Neural crest cell (in vitro differentiated cells): Measurements from ENCODE around the gene MAP2K6. TPM values are rescaled to one million over a fixed set of nuclear protein-coding genes. Genes with fewer than 3 reads are reported as not detected.

Source experiments
- DNase-seq: peaks from one replicate; pipeline ENCODE4 v3.0.0; 2021; ENCODE audit warnings: low read depth, mixed read lengths, low spot score
- H3K27ac Mint-ChIP-seq: one replicate; pipeline ENCODE4 v1.8.0; 2021; ENCODE audit warnings: mild to moderate bottlenecking, mixed read lengths; ENCODE audit not compliant: unreplicated experiment
- H3K27me3 Mint-ChIP-seq: 2 replicates; pipeline ENCODE4 v1.8.0; 2021; ENCODE audit warnings: low read depth, mild to moderate bottlenecking, mixed read lengths
- H3K36me3 Mint-ChIP-seq: 2 replicates; pipeline ENCODE4 v1.8.0; 2021; ENCODE audit warnings: low read depth, mild to moderate bottlenecking, mixed read lengths
- H3K4me1 Mint-ChIP-seq: 2 replicates; pipeline ENCODE4 v1.8.0; 2021; ENCODE audit warnings: mixed read lengths
- H3K4me3 Mint-ChIP-seq: one replicate; pipeline ENCODE4 v1.8.0; 2021; ENCODE audit warnings: mild to moderate bottlenecking, mixed read lengths
- H3K9me3 Mint-ChIP-seq: 2 replicates; pipeline ENCODE4 v1.8.0; 2021; ENCODE audit warnings: mixed read lengths
- total RNA-seq: library from RNA; stranded (reverse); gene quantifications from 2 replicates; pipeline ENCODE4 v1.2.1, GENCODE V29; 2021
- TF ChIP-seq, protein P1 (sequence below): fragments of 200-600 bp; sonication (generic); conservative IDR thresholded peaks from 2 replicates; pipeline ENCODE4 v1.5.0; 2021; ENCODE audit warnings: antibody characterized with exemption, mild to moderate bottlenecking

The MAP2K6 gene
- total RNA-seq, 1 donor from 2014 or later = 45.4 TPM

DNA sequence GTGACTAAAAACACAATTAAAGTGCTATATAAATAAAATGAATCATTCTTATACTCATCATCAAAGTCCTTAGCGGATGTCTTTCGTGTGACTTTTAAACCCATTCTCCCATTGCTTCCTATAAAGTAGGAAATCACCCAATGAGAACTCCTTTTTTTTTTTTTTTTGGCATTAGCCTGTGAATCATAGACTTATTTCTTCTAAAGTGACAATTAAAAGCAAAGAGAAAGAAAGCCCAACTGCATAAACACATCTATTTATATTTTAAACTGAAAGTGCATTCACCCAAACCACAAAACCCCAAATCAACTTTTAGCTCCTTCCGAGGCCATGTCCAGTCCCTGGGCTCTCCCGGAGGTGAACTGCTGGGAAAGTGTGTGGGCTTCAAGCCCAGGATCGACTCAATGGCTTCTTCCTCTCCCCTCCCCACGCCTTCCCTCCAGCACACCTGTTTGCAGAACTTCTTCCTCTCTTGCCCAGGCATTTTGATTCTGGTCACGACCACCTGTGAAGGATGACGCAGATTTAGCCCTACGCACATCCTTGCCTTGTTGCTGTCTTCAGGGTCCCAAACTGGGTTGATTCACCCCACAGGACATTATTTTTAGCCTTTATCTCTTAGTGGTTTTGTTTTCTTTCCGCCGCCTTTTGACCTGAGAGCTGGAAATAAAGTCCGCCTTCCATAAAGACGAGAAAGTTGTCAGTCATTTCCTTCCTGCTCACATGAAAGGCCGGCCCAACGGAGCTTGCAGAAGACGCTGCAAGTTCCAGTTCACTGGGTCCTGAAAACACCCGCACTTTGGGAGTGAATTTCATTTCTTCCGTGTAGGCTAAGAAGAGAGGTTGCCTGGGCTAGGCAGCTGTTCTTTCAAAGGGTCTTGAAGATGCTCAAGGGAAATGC, 166.8 kb downstream of the MAP2K6 start:
- no peak overlapping the region for H3K27ac Mint-ChIP-seq
- H3K36me3 Mint-ChIP-seq = peaks cover 2% of the 10 kb centered on the region
- no peaks in the 10 kb centered on the region for H3K27me3 Mint-ChIP-seq
- DNase-seq = no peak
- no peaks in the 10 kb centered on the region for H3K4me1 Mint-ChIP-seq
- H3K9me3 Mint-ChIP-seq = peaks cover 14% of the 10 kb centered on the region
- TF ChIP-seq, protein P1, sequence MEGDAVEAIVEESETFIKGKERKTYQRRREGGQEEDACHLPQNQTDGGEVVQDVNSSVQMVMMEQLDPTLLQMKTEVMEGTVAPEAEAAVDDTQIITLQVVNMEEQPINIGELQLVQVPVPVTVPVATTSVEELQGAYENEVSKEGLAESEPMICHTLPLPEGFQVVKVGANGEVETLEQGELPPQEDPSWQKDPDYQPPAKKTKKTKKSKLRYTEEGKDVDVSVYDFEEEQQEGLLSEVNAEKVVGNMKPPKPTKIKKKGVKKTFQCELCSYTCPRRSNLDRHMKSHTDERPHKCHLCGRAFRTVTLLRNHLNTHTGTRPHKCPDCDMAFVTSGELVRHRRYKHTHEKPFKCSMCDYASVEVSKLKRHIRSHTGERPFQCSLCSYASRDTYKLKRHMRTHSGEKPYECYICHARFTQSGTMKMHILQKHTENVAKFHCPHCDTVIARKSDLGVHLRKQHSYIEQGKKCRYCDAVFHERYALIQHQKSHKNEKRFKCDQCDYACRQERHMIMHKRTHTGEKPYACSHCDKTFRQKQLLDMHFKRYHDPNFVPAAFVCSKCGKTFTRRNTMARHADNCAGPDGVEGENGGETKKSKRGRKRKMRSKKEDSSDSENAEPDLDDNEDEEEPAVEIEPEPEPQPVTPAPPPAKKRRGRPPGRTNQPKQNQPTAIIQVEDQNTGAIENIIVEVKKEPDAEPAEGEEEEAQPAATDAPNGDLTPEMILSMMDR = no peak
- H3K4me3 Mint-ChIP-seq = no peak overlapping the region

DNA sequence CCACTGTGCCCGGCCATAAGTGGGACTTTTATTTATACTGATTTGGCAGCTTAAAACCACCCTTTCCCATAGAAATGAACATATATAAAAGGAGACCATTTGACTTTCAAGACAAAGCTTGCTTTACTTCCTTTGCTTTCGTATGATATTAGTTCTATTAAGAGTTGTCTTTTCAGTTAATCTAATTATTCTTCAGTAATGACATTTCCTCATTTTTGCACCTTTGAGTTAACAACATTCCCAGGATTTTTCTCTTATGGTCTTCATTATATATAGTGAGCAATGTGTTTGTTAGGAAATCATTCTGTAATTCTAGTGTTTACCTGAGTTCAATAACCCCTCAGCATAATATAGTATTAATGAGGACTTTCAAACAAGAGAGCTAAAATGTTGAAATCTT, 173.8 kb downstream of the MAP2K6 start:
- Mint-ChIP-seq H3K36me3 (no peaks in the 10 kb centered on the region), H3K9me3 (peaks cover 5% of the 10 kb centered on the region), H3K4me1 (no peaks in the 10 kb centered on the region), H3K4me3 (no peak overlapping the region), H3K27me3 (no peaks in the 10 kb centered on the region), H3K27ac (no peak overlapping the region)
- DNase-seq = no peak
- TF ChIP-seq, protein P1 = no peak

DNA sequence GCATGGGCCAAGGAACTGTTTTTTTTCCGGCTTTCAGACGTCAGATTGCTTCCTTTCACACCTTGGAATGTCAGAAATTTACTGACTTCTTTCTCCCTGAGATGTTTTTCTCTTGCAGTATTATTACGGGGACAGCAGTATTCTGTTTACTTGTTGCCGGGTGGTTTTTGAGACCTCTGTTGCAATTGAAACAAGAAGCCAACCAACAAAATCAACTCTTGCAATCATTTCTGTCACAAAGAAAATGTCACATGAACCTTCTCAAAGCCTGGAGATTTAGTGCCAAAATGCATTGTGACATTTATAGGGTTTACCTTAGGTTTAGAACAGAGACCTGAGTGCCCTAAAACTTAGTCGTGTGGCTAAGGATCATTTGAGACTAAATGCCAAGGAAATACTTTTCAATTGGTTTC, 174.3 kb downstream of the MAP2K6 start:
- Mint-ChIP-seq H3K36me3 (no peaks in the 10 kb centered on the region), H3K4me3 (no peak overlapping the region), H3K27me3 (no peaks in the 10 kb centered on the region), H3K4me1 (no peaks in the 10 kb centered on the region), H3K9me3 (peaks cover 5% of the 10 kb centered on the region), H3K27ac (no peak overlapping the region)
- TF ChIP-seq, protein P1 = no peak
- no peak for DNase-seq

DNA sequence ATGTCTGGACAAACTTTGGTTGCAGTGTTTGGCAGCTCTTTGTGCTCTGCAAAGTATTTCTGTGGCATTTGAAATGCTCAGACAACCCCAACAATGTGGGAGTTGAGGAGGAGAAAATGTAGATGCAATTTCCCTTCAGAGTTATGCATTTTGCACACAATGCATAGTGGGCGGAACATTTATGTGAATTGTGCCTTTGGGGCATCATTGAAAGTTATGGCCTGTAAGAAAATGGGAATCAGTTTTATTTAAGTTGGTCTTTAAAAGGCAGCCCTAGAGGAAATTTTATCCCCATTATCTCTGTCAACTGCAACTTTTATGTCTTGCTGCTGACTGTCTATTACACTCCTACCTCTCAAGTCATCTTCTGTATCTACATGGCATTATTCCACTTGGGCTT, 176.2 kb downstream of the MAP2K6 start:
- Mint-ChIP-seq H3K9me3 (no peaks in the 10 kb centered on the region), H3K36me3 (no peaks in the 10 kb centered on the region), H3K27ac (no peak overlapping the region), H3K4me1 (no peaks in the 10 kb centered on the region), H3K4me3 (no peak overlapping the region), H3K27me3 (no peaks in the 10 kb centered on the region)
- TF ChIP-seq, protein P1 = no peak
- no peak for DNase-seq

DNA sequence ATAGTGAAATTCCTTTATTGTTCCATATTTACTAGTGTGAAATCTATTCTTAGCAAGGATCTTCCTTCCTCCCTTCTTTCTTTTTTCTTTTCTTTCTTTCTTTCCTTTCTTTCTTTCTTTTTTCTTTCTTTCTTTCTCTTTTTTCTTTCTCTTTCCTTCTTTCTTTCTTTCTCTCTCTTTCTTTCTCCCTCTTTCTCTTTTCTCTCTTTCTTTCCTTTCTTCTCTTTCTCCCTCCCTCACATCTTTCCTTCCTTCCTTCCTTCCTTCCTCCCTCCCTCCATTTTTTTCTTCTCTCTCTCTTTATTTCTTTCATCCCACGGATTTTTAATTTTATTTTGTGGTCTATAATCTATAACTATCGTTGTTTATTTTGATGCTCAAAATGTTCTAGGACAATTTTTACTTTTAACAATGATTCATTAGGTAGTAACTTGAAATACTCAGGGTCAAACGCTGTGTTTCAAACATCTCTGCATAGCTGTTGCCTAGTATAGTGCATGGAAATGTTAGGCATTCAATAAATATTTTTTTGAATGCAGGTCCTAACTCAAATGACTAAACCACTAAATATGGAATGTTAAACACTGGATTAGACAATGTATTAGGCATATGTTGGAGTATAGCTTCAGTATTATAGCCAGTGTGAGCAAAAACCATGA, 178.3 kb downstream of the MAP2K6 start:
- Mint-ChIP-seq H3K36me3 (no peaks in the 10 kb centered on the region), H3K4me3 (no peak overlapping the region), H3K27me3 (no peaks in the 10 kb centered on the region), H3K9me3 (no peaks in the 10 kb centered on the region), H3K27ac (no peak overlapping the region), H3K4me1 (no peaks in the 10 kb centered on the region)
- TF ChIP-seq, protein P1 = no peak
- DNase-seq = no peak
